Breast epithelium (tissue), 4 donors: Measurements from ENCODE around the gene CLEC2B. TPM values are rescaled to one million over a fixed set of nuclear protein-coding genes. Genes with fewer than 3 reads are reported as not detected.

Source experiments
- DNase-seq, 2 donors: peaks; one replicate each; pipeline ENCODE4 v3.0.0-alpha.2; 2019; ENCODE audit warnings: low spot score in 2 of 2
- H3K27ac ChIP-seq, 2 donors: fragments of 200-600 bp; sonication (generic) in 1 of 2; one replicate each; pipeline ENCODE4 v1.5.1; 2016 to 2019; ENCODE audit warnings: mild to moderate bottlenecking in 1 of 2
- H3K27me3 ChIP-seq, 2 donors: fragments of 200-600 bp; sonication (generic) in 1 of 2; one replicate each; pipeline versions ENCODE4 v1.5.1 to v1.6.0; 2017 to 2019; ENCODE audit warnings: control low read depth in 1 of 2, mild to moderate bottlenecking in 1 of 2
- H3K36me3 ChIP-seq: fragments of 200-600 bp; one replicate; pipeline ENCODE4 v1.5.1; 2019
- H3K4me1 ChIP-seq, 2 donors: fragments of 200-600 bp; sonication (generic); one replicate each; pipeline ENCODE4 v1.5.1; 2016 to 2019; ENCODE audit warnings: control low read depth in 1 of 2
- H3K4me3 ChIP-seq, 3 donors: fragments of 200-600 bp; sonication (generic); 1 replicate in 2 of 3; 2 replicates in 1 of 3; pipeline ENCODE4 v1.5.1; 2016 to 2019; ENCODE audit warnings: mild to moderate bottlenecking in 3 of 3, moderate library complexity in 2 of 3
- H3K9me3 ChIP-seq, 2 donors: fragments of 200-600 bp; sonication (generic) in 1 of 2; one replicate each; pipeline ENCODE4 v1.5.1; 2016 to 2019; ENCODE audit warnings: control low read depth in 1 of 2
- CTCF ChIP-seq, 3 donors: fragments of 450-650 bp; IDR thresholded peaks; one replicate each; pipeline ENCODE4 v1.5.1; 2016 to 2017; ENCODE audit warnings: antibody characterized with exemption in 3 of 3, mild to moderate bottlenecking in 3 of 3, moderate library complexity in 3 of 3
- POLR2A ChIP-seq: fragments of 450-650 bp; IDR thresholded peaks from one replicate; pipeline ENCODE4 v1.6.1; 2016; ENCODE audit warnings: antibody characterized with exemption, mild to moderate bottlenecking, moderate library complexity
- POLR2AphosphoS5 ChIP-seq, 3 donors: sonication (generic); formaldehyde crosslinking; IDR thresholded peaks; one replicate each; pipeline ENCODE4 v1.6.1; 2017; ENCODE audit warnings: antibody characterized with exemption in 3 of 3
- intact Hi-C: fragments of 100-400 bp; cut with DNase I; formaldehyde crosslinking; loops from one replicate; pipeline ENCODE4 v1.15.1; 2023; ENCODE audit warnings: low total_unique reads
- total RNA-seq, 3 donors: library from RNA; depleted of rRNA; stranded (reverse); fragments of >200 nt; gene quantifications; one replicate each; pipeline ENCODE4 v1.1.0, GENCODE V29; 2016

The CLEC2B gene
- total RNA-seq, 3 donors from 2014 or later = 18.4 to 36.1 (median 29.3) TPM

GRCh38 chr12:9868951-9869306 lies 225 bp downstream of the CLEC2B start:
- TF ChIP-seq CTCF (IDR thresholded peaks at IDR 0.05) (no peak), POLR2A (no peak), POLR2AphosphoS5 (IDR thresholded peaks at IDR 0.05) (no peak)
- intact Hi-C loops = no loop called here
- no peak for DNase-seq
- Histone ChIP-seq H3K4me1 (no peaks in the 10 kb centered on the region), H3K9me3 (peaks cover 0 to 4% of the 10 kb centered on the region in 2 donors), H3K36me3 (no peaks in the 10 kb centered on the region), H3K27ac (peak overlapping the region; percentile 90 to 91), H3K4me3 (peak overlapping the region; percentile 50 to 67 (median 51)), H3K27me3 (no peaks in the 10 kb centered on the region)

GRCh38 chr12:9868311-9868801 lies 798 bp downstream of the CLEC2B start:
- Histone ChIP-seq H3K27me3 (no peaks in the 10 kb centered on the region), H3K4me3 (peak overlapping the region; percentile 50 to 67 (median 51)), H3K36me3 (no peaks in the 10 kb centered on the region), H3K4me1 (no peaks in the 10 kb centered on the region), H3K27ac (peak overlapping the region; percentile 90 to 91), H3K9me3 (peaks cover 0 to 10% of the 10 kb centered on the region in 2 donors)
- no peak for TF ChIP-seq CTCF (IDR thresholded peaks at IDR 0.05)
- TF ChIP-seq POLR2AphosphoS5 (IDR thresholded peaks at IDR 0.05) = no peak
- no peak for TF ChIP-seq POLR2A
- no peak for DNase-seq
- intact Hi-C loops = no loop called here

GRCh38 chr12:9867531-9867930 lies 1.6 kb downstream of the CLEC2B start:
- Histone ChIP-seq H3K4me1 (no peaks in the 10 kb centered on the region), H3K36me3 (no peaks in the 10 kb centered on the region), H3K27me3 (no peaks in the 10 kb centered on the region), H3K27ac (peak overlapping the region; percentile 34 to 62), H3K4me3 (peak overlapping the region; percentile 50 to 67 (median 51)), H3K9me3 (peaks cover 0 to 11% of the 10 kb centered on the region in 2 donors)
- TF ChIP-seq POLR2A (no peak), POLR2AphosphoS5 (IDR thresholded peaks at IDR 0.05) (no peak), CTCF (IDR thresholded peaks at IDR 0.05) (no peak)
- DNase-seq = no peak
- intact Hi-C loops = no loop called here

- DNase-seq = no peak
- H3K4me3 ChIP-seq = peak overlapping the region; percentile 50 to 67 (median 51)
- no peaks in the 10 kb centered on the region for H3K36me3 ChIP-seq
- no peaks in the 10 kb centered on the region for H3K27me3 ChIP-seq
- no peaks in the 10 kb centered on the region for H3K4me1 ChIP-seq
- no peak for TF ChIP-seq POLR2A
- no peak for TF ChIP-seq CTCF (IDR thresholded peaks at IDR 0.05)
- TF ChIP-seq POLR2AphosphoS5 (IDR thresholded peaks at IDR 0.05) = no peak
- intact Hi-C loops = no loop called here
- H3K27ac ChIP-seq = peak overlapping the region; percentile 34 to 62
- H3K9me3 ChIP-seq = peaks cover 0 to 11% of the 10 kb centered on the region in 2 donors
Measured at GRCh38 chr12:9866860-9867269, 2.3 kb downstream of the CLEC2B start.

- peak overlapping the region; percentile 6 to 50 (median 50) for H3K4me3 ChIP-seq
Measured at GRCh38 chr12:9864913-9865675, 4.1 kb downstream of the CLEC2B start.

More at GRCh38 chr12:9864913-9865675, 4.1 kb downstream of the CLEC2B start:
- no peaks in the 10 kb centered on the region for H3K27me3 ChIP-seq
- DNase-seq = no peak
- TF ChIP-seq POLR2AphosphoS5 (IDR thresholded peaks at IDR 0.05) (no peak), CTCF (IDR thresholded peaks at IDR 0.05) (no peak), POLR2A (no peak)
- H3K4me1 ChIP-seq = no peaks in the 10 kb centered on the region
- intact Hi-C loops = no loop called here
- H3K36me3 ChIP-seq = no peaks in the 10 kb centered on the region
- H3K27ac ChIP-seq = no peak overlapping the region
- peaks cover 0 to 11% of the 10 kb centered on the region in 2 donors for H3K9me3 ChIP-seq
